ENCODE data around the gene NRG3.

NRG3 gene

DNA sequence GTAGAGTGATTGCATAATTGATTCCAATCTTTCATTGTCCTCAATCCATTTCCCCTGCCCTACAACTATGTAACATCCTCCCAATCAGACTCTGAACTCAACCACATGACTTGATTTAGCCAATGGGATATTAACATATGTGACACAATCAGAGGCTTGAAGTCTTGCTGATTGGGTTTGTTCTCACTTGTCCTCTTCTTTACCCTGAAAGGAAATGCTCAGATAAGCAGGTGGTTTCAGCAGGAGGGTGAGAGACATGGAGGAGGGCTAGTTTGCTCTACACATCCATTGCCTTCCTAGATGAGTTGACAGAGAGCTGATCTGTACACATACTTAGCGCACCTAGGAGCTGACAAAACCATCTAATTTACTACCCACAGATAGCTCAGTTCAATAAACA is 669.4 kb downstream of the NRG3 start:
- no peak for DNase-seq (ENCODE audit: extremely low read depth in 1 of 2, low read depth in 1 of 2)

DNA sequence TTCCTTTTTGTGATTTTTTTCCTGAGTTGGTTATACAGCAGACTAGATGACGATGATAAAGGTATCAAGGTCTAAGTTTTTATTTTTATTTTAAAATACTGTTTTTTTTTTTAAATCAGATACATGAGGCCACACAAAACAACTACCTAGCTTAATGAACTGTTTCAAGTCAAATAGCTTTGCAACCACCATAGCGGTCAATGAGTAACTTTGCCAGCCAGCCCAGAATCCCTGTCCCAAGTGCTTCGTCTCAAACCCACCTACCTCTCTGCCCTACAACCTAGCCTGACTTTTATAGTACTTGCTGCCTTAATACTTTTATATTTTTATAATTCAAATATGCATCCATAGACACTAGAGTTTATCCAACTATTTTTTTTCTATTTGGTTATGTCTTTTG is 676.5 kb downstream of the NRG3 start:
- DNase-seq (ENCODE audit: extremely low read depth in 1 of 2, low read depth in 1 of 2): no peak

DNA sequence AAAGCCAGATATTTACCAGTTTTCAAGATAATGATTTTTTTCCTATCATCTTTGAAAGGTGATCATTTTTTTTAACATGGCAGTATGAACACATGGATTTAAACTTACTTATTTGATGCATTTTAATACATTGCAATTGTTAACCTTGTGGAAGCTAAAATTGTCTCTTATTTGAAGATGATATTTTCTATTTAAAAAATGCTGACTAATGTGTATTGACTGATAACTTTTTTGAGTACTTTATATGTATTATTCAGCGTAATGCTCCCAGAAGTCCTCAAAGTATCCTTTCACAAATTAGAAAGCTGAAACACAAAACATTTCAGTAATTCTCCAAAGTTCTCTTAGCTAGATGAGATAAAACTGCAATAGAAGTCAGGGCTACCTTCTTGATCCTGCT is 677.3 kb downstream of the NRG3 start:
- no peak for DNase-seq (ENCODE audit: extremely low read depth in 1 of 2, low read depth in 1 of 2)

DNA sequence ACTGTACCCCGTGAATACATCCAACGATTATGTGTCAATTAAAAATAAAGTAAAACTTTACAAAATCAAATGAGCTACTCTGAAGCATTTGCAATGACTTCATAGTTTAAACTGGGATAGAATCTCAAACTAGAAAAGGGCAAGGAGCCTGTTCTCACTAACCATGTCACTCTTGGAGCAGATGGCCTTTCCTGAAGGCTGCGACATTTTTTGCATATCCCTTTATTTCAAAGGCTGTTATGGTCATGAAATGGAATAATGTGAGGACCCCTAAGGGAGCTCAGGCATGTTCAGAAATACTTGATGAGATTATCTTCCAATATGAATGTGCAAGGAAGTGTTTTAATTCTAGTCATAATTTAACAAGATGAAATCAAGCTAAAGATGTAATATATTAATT is 679.4 kb downstream of the NRG3 start:
- DNase-seq (ENCODE audit: extremely low read depth in 1 of 2, low read depth in 1 of 2): no peak

DNA sequence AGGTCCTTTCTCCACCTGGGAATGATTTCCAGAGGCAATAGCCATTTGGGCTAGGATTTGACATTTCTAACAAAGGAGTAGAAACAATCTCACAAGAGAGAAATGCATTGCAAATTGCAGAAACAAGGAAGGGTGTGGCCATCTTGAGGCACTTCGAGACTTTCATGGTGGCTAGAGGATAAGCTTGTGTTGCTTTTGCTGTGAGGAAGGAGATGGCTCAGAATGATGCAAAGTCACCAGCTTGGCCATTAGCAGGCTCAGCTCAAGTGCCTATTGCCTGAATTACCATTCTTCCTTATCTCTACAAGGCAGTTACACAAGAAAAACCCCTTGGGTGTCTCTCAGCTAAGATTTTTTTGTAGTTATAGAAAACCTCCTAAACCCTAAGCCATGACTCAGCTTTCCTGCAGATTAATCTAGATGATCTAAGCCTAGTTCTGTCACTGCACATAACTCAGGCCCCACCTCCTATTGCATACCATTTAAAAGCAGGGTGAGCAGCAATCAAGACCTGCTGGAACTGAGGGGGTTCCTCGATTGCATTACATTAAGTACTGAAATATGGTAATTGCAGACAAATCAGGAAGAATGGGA is 683.1 kb downstream of the NRG3 start:
- DNase-seq (ENCODE audit: extremely low read depth in 1 of 2, low read depth in 1 of 2): no peak

DNA sequence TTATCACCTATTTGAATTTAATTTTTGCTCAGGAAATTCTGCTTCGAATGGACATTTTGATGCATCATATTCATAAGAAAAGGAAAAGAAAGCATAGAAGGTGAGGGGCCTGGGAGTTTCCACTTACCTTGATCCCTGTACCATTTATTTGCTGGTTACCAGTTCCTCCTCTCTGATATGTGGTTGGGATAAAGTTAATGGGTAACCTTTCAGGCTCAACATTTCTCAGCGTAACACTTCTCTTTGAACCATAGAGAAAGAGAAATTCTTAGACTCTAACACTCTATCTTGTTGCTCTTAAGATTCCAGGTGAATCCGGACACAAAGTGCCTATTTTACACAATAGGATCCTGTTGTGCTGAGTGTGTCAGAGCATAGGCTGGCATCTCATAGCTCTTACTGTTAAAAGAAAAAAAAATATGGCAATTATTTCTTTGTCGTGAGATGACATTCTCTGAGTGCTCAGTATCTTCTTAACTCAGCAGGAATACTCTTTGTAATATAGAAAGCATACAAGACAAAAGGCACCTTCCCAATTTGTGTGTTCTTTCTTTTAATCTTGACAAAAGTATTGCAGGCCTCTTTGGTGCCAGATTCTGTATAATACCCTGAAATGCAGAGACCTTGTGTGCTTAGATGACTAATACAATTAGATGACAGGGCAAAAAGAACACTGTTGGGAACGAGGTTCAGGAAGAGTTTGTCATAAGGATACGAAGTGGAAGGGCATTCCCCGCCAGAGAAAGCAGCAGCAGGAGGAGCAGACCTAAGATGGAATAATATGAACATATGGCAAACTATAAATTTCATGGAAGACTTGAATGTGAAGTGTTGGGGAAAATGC is 689.6 kb downstream of the NRG3 start:
- DNase-seq (ENCODE audit: extremely low read depth in 1 of 2, low read depth in 1 of 2): no peak

DNA sequence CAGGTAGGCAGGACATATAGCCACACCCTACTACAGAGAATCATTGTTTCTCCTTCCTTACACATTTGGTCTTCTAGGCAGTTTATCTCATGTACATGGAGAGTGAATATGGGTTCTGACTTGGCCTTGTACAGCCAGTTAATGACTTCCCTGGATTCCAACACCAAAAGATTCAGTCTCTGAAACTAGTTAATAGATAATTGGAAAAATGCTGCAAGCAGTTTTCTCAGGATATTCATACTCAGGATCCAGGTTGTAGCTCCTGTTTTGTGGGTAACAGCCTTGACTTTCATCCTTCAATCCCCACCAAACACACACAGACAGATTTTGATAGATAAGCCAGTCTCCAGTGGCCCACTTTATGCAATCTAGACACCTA is 690.2 kb downstream of the NRG3 start:
- DNase-seq (ENCODE audit: extremely low read depth in 1 of 2, low read depth in 1 of 2): no peak

DNA sequence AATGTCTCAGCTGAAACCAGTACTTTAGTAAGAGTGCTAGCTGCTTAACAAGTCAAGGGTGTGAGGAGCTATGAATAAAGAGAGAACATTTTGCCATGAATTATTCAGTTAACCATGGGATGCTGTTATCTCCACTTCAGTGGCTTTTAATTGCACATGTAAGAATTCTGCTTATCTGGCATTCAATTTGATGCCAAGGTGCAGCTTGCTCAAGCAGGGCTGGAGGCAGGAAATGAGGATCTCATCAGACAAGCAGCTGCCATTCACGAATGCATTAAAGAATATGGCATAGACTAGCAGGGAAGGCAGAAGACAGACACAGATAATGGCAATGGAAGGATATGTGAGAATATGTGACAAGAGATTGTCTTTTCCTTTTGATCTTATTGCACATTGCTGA is 697.8 kb downstream of the NRG3 start:
- DNase-seq (ENCODE audit: extremely low read depth in 1 of 2, low read depth in 1 of 2): no peak

DNA sequence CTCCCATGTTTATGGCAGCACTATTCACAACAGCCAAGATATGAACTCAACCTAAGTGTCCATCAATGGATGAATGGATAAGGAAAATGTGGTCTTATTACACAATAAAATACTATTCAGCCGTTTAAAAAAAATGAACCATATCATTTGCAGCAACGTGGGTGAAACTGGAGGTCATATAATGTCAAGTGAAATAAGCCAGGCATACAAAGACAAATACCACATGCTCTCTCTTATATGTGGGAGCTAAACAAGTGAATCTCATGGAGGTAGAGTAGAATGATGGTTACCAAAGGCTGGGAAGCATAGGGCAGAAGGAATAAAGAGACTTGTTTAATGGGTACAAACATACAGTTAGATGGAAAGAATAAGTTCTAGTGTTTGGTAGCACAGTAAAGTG is 699.1 kb downstream of the NRG3 start:
- DNase-seq (ENCODE audit: extremely low read depth in 1 of 2, low read depth in 1 of 2): no peak

DNA sequence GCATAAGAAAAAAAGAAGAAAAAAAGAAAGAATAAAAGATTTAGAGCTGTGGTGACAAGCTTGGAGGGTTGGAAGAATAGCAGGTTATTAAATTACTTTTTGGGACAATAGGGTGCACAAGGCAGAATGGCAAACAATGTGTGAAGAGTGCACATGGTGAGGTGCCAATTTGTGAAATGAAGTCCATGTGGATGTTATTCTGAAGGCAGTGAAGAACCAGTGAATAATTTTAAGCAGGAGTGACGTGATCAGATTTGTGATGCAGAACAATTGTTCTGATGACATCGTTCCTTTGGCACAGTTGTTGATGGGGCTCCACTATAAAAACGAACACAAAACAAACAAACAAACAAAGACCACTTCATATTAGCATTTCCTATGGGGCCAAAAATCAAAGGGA is 700.3 kb downstream of the NRG3 start:
- no peak for DNase-seq (ENCODE audit: extremely low read depth in 1 of 2, low read depth in 1 of 2)

DNA sequence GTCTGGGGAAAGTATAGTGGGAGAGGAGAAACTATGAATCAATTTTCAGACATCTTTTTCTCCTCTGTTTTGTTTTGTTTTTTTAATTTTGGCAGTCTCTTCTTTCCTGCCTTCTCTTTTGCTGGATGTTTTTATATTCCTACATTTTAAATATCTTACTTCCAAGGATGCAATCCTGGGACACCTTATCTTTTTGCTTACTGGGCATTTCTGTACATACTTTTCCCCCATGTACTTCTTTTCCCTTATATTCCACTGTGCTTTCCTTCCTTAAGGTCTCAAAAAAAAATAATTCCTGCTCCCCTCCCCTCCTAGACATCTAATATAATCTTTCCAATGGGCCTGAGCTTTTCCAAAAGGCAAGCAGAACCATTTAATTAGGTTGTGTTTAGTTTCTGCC is 701.1 kb downstream of the NRG3 start:
- DNase-seq (ENCODE audit: extremely low read depth in 1 of 2, low read depth in 1 of 2): no peak

DNA sequence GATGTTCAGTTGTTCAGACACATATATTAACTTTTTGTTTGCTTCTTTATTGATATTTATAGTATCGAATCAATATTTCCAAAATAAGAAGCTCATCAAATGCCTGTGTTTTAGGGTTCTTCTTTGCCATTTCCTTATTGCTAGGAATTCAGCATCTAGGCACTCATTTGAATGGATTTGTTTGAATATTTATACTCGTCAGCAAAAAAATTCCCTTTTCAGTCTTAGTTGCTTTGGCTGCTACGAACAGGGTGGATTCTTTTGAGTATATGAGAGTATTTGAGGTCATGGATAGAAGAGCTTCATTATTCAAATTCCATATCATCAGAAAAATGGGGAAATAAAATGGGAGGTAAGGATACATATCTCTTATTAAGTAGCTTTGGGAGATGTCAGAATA is 706.9 kb downstream of the NRG3 start:
- no peak for DNase-seq (ENCODE audit: extremely low read depth in 1 of 2, low read depth in 1 of 2)

DNA sequence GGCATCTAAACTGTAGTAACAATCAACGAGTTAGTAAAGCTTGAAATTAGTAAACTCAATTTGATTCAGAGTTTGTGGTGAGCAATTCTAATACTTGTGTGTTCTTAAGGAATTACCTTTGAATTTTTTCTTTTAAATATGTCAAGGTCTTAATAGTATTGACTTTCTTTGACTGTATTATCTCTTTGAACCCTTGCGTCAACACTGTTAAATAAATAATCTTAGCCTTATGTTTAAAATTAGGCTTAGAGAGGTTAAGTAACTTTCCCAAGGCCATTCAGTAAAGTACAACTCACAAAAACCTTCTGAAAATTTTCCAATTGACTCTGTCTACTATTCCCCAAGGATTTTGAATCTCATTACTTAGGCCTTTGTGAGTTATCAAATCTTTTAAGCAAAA is 716.4 kb downstream of the NRG3 start:
- no peak for DNase-seq (ENCODE audit: extremely low read depth in 1 of 2, low read depth in 1 of 2)

DNA sequence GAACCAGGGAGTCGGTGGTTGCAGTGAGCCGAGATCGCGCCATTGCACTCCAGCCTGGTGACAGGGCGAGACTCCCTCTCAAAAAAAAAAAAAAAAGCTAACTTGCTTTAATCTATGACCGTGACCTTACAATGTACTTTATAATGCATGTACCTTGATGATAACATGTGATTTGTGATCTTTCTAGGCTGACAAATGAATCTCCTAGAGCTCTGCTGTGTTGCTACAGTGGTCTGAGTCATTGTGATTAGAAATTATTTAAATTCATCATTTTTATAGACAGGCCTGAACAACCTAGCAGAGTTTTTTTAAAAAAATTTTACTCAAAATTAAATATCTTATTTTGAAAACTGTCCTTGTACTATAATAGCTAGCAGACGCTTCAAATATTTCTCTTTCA is 722.8 kb downstream of the NRG3 start:
- no peak for DNase-seq (ENCODE audit: extremely low read depth in 1 of 2, low read depth in 1 of 2)

DNA sequence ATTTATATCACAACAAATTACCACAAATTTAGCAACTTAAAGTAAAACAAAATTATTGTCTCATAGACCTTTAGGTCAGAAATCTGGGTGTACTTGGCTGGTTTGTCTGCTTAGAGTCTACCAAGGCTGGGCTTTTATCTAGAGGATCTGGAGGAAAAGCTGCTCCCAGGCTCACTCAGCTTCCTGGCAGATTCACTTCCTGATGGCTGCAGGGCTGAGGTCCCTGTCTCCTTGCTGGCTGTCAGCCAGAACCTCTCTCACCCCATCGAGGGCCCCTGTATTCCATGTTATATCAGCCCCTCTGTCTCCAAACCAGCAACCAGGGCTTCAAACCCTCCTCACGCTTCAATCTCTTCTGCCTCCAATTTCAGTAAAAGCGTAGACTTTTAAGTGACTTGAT is 734.9 kb downstream of the NRG3 start:
- DNase-seq (ENCODE audit: extremely low read depth in 1 of 2, low read depth in 1 of 2): no peak

DNA sequence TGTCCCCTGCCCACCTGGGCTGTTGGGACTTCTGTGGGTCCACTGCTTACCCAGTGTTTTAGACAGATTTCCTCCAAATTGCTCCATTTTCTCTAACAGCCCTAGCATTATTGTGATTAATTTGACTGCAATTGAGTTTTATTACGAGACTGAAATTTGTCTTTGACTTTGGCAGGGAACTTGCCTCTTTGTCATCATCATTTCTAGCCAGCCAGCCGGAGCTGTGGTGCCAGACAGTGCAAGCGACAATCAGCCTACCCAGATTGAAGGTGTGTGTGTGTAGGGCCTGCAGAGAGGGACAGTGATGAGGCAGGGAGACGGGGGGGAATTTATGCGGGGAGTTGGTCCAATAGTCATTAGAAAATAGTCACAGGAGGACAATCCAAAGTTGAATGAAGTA is 743.0 kb downstream of the NRG3 start:
- no peak for DNase-seq (ENCODE audit: extremely low read depth in 1 of 2, low read depth in 1 of 2)

DNA sequence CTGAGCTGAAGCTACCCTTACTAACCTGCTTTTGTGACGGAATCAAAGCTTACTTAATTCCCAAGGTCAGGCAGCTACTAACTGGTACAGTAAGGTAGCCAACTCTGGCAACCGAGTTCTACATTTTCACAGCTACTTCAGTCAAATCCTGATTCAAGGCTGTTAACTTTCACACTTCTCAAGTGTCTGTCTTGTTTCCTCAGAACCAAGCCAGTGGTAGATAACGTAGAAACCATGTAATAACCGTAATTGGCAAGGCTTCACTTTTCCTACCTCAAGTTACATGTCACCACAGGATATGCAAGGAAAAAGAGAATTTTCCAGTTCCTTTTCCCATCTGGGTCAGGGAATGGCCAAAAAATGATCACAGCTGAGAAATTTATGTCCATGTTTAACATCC is 746.7 kb downstream of the NRG3 start:
- DNase-seq (ENCODE audit: extremely low read depth in 1 of 2, low read depth in 1 of 2): no peak

DNA sequence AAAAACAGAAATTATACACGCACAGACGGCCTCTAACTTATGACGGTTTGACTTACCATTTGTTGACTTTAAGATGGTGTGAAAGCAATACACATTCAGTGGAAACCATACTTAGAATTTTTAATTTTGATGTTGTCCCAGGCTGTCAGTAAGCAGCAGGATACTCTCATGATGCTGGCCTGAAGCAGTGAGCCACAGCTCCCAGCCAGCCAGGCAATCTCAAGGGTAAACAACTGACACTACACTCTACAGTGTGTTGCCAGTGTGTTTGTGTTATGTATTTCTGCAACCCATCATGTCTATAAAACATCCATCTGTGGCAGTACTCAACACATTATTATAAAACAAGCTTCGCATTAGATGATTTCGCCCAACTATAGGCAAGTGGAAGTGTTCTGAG is 747.5 kb downstream of the NRG3 start:
- no peak for DNase-seq (ENCODE audit: extremely low read depth in 1 of 2, low read depth in 1 of 2)

DNA sequence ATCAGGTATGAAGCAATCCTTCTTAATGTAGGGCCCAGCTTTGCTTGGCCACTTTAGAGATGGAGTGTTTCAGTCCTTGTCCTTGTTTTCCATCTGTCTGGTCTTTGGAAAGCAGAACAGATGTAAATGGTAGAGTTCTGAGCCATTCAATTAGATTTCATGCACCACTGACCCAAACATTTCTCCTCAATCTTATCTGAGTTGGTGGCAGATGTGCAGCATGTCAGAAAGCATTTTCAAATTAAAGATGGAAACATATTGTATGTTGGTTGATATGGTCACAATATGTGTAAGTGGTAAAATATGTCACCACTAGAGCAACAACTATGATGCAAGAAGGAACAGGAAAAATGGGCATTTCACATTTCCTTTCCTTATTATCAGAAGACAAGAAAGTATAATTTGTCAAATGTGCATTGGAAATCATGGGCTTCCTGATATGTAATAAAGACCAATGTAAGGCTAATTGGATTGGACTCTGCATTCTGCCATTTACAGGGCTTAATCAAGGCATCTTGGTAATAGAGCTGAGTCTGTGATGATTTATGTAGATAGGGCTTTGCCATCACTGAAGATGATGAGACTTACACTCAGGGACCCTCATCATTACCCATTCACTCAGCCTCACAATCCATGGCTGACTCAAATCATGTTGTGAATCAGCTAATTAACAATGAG is 750.7 kb downstream of the NRG3 start:
- DNase-seq (ENCODE audit: extremely low read depth in 1 of 2, low read depth in 1 of 2): no peak

DNA sequence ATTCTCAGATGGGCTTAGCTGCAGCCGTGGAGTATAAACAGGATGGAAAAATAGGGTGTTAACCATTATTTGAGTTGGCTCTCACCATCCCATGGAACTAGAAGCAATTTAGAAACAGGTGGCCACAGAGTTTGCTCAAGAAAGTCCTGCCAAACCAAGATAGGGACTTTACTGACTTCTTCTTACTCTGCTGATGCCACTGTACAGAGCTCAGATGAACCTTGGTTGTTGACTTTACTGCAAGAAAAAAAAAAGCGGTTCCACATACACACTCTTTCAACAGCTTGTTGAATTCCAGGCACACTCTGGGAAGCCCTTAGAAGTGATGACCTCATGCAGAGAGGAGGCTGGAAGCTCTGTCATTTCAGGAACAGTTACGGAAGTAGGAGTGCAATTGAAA is 753.4 kb downstream of the NRG3 start:
- no peak for DNase-seq (ENCODE audit: extremely low read depth in 1 of 2, low read depth in 1 of 2)

DNA sequence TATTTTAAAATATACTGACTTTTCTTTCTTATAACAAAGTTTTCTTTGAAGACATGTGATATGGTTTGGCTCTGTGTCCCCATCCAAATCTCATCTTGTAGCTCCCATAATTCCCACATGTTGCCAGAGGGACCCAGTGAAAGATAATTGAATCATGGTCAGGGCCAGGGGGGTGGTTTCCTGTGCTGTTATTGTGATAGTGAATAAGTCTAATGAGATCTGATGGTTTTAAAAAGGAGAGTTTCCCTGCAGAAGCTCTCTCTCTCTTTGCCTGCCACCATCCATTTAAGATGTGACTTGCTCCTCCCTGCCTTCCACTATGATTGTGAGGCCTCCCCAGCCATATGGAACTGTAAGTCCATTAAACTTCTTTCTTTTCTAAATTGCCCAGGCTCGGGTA is 768.1 kb downstream of the NRG3 start:
- DNase-seq (ENCODE audit: extremely low read depth in 1 of 2, low read depth in 1 of 2): no peak

DNA sequence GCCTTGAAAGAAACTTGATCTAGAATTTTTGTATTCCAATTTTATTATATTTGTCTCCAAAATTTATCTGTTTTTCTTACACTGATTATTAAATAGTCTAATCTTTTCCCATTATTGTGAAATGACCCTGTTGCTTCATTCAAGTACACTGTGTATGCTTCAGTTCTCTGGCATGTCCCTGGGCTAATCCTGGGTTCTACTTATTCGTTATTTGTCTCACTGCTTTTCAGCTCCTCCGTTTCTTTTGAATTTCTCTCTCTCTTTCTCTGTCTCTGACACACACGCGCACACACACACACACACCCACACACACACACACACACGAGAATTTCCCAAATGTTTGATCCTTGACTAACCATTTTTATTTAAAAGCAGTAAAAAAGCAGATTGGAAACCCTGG is 768.6 kb downstream of the NRG3 start:
- no peak for DNase-seq (ENCODE audit: extremely low read depth in 1 of 2, low read depth in 1 of 2)
